ENCODE measurements around the gene PRSS22.

Gene PRSS22

DNA sequence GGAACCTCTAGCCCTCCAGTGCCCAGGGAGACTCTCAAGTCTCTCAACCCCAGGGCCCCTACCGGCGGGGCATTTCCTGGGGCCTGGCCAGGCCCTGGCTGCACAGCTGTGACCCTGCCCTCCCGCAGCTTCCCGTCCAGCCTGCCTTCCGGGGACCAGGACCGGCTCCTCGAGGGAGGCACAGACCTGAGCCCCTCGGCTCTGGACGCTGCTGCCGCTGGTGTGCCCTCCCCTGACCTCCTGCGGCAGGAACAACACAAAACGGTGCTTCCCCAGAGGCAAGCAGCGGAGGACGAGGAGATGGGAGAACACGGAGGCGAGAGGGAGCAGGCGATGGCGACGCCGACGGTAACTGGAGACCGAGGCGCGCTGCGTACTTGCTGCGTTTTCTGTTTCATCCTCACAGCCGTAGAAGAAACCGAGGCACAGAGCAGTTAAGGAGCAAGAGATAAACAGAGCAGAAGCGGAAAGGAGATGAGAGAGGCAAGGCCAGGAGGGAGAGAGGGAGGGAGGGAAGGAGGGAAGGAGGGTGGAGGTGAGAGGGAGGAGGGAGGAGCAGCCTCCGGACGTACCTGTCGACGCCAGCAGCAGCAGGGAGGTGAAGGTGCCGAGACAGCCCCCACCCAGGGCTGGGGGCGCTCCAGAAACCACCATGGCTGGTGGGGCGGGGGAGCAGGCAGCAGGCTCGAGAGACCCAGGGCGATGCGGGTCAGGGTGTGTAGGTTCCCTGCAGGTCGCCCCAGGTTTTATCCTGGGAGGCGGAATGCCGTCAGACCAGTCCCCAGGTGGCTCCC is at the start of gene PRSS22:
Gene PRSS22 (minus strand): TSS at position 720 of the 794 bp plus-strand sequence. CDS start 66 bp downstream, at position 654.
- peak in 1 of 2 experiments; percentile 12 for DNase-seq

GRCh38 chr16:2907084-2907753 is 49.2 kb upstream of the PRSS22 start:
- peak; percentile 19 to 35 for DNase-seq

GRCh38 chr16:2905988-2906387 is 48.0 kb upstream of the PRSS22 start:
- no peak for DNase-seq

- DNase-seq = peak; percentile 99 to 100
These were observed 47.4 kb upstream of the PRSS22 start for GRCh38 chr16:2905241-2905987.

DNA sequence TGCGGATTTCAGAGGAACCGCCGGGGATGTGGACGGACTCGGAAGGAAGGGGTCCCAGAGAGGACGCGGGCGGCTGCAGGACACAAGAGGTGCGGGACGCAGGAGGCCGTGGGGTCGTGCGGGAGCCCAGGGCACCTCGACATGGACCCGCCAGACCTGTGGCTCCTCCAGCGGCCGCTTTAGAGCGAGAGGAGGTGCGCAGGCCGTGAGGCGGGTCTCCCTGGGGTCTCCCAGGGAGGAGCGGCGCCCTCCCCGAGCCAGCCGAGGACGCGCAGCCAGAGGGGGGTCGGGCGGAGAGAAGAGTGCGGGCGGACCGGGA is 46.9 kb upstream of the PRSS22 start:
- DNase-seq = no peak

GRCh38 chr16:2904100-2904921 is 46.3 kb upstream of the PRSS22 start:
- DNase-seq = peak; percentile 78 to 79

DNA sequence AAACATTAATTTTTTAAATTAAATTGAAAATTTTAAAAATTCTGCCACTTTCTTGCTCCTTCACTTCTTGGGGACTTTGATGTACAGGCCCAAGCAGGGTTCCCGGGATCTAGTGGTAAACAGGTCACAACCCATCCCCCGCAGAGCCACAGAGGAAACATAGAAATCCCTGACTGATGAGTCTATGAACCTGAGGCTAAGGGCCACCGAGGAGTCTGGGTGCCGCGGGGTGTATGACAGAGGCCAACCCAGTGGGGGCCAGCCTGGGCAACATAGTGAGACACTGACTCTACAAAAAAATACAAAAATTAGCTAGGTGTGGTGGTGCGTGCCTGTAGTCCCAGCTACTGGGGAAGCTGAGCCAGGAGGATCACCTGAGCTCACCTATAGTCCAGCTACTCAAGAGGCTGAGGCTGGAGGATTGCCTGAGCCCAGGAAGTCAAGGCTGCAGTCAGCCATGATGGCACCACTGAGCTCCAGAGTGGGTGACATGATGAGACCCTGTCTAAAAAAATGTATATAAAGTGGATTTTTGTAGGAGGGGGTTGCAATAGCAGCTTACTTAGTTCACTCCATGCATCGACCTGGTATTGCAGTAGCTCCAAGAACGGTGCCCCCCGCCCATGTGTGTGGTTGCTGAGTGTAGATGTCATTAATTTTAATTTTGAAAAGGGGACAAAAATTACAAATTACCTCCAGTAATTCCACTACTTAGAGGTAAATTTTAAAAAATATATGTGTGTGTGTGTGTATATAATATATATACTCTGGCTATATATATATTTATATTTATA is 44.6 kb upstream of the PRSS22 start:
- no peak for DNase-seq

DNA sequence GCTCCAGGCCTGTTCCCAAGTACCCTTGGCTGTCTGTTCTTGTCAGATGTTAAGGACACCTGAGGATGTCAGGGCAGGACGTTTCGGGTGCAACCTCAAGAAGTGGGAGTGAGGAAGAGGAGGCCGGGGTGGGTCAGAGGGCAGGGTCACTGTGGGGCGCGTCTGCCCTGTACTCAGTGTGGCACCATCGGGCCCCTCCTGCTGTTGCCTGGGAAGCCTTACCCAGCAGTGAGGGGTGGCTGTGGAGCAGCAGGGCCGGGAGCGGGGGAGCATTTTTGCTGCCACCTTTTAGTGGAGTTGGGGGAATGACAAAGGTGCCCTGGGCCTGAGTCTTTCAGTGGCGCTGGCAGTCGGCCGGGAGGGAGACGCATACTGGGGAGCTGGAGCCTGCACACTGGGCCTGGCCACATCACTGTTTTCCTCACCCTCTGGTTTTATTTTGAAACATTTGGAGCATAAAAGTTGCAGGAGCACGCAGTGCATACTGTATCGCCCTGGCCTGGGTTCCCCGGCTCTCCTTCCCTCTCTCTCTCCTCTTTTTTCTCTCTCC is 42.6 kb upstream of the PRSS22 start:
- DNase-seq = no peak

GRCh38 chr16:2899564-2900072 is 41.6 kb upstream of the PRSS22 start:
- DNase-seq = no peak

DNA sequence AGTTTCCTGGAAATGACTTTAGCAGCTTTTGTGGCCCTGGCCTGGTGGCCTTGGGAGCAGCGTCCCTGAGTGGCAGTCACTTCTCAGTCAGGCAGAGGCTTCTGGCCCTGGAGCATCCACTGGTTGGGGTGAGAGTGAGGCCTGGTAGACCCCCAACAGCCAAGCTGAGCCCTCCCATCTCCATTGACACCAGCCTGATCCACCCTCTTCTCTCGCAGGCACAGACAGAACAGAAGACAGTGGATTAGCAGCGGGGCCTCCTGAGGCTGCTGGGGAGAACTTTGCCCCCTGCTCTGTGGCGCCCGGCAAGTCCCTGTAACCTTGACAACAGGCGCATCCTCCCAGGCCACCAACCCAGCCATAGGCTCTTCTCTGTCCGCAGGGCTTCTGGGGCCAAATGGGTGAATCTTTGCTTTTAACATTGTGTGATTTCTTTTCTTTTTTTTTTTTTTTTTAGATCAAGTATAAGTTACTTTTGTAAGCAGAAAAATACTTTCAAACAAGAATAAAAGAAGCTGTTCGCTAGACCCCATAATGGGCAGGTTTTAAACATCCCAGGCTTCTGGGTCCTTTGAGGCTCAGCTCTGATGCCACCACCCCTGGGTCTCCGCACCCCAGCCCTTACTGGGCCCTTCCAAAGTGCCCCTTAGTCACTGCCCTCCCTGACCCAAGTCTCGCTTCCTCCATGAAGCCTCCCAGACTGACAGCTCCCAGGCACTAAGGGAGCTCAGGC is 41.0 kb upstream of the PRSS22 start:
- DNase-seq = no peak

- DNase-seq = no peak
These were observed 39.1 kb upstream of the PRSS22 start for GRCh38 chr16:2897110-2897509.

DNA sequence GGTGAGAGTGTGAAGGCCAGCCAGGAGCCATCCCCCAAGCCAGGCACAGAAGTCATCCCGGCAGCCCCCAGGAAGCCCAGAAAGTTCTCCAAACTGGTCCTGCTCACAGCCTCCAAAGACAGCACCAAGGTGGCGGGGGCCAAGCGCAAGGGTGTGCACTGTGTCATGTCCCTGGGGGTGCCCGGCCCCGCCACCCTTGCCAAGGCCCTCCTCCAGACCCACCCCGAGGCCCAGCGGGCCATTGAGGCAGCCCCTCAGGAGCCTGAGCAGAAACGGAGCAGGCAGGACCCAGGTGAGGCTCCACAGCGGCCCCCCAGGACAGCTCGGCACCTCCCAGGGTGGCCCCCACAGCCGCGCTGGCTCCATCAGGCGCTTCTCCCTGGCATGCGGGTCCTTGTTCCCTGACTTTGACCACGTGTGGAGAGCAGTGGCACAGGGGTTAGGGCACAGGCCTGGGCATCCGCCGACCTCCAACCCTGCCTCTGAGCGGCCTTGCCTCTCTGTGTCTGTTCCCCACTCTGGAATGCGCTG is 38.6 kb upstream of the PRSS22 start:
- no peak for DNase-seq

DNA sequence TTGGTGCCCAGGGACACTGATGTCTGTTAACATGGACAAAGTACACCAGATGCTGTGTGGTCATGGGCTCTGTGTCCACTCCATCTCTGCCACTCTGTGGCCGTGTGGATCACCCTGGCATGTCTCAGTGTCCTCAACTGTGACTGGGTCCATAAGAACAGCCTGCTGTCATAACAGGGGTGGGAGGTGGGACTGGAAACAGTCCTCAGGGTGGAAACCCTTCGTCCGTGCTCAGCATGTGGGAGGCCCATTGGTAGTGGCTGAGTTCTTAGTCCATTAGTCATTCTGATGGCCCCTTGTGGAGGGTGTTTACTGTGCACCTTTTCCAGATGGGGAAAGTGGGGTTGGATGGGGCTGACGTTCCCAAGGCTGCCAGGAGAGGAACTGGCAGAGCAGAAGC is 37.8 kb upstream of the PRSS22 start:
- DNase-seq = no peak

DNA sequence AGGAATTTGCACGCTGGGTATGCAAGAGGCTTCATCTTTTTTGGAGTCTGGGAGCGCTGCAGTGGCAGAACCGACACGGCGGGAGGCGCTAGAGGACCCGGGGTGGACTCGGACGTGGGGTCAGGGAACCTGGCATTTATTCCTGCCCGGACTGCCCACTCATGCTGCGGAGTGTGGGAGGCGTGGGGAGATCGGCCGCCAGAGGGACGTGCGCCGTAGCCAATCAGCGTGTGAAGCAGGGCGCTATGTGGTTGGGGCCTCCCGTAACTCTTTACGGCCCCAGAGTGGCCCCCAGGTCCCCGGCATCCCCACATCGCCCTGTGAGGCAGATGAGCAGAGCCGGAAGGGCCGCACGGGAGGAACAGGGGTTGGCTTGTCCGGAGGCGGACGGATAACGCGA is 36.3 kb upstream of the PRSS22 start:
- no peak for DNase-seq

- peak in 1 of 2 experiments; percentile 10 for DNase-seq
These were observed 26.1 kb upstream of the PRSS22 start for GRCh38 chr16:2884041-2884451.

DNA sequence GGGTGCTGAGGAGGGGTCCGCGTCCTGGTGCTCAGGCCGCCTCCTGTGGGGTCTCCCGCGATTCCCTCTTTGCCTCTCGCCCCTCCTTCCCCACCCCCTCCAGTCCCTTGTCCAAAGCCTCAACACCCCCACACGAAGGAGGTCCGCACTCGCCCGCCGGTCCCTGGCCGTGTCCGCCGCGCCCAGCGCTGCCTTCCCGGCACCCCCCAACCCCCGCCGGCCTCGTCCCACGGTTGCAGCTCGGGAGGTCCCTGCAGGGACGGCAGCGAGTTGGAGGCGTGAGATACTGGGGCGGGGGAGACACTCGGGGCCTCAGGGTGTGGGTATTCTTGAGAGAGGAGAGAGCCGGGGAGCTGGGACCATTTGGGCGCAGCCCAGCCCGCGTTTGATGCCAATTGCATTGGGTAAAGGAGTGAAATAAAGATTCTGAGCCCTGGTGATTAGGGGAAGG is 25.5 kb upstream of the PRSS22 start:
- no peak for DNase-seq

- DNase-seq = peak; percentile 98
These were observed 24.9 kb upstream of the PRSS22 start, which contains the start of gene FLYWCH2 for GRCh38 chr16:2882650-2883457. FLYWCH2 (plus strand) TSS chr16:2883215; CDS start chr16:2896450, 13,235 bp downstream.

DNA sequence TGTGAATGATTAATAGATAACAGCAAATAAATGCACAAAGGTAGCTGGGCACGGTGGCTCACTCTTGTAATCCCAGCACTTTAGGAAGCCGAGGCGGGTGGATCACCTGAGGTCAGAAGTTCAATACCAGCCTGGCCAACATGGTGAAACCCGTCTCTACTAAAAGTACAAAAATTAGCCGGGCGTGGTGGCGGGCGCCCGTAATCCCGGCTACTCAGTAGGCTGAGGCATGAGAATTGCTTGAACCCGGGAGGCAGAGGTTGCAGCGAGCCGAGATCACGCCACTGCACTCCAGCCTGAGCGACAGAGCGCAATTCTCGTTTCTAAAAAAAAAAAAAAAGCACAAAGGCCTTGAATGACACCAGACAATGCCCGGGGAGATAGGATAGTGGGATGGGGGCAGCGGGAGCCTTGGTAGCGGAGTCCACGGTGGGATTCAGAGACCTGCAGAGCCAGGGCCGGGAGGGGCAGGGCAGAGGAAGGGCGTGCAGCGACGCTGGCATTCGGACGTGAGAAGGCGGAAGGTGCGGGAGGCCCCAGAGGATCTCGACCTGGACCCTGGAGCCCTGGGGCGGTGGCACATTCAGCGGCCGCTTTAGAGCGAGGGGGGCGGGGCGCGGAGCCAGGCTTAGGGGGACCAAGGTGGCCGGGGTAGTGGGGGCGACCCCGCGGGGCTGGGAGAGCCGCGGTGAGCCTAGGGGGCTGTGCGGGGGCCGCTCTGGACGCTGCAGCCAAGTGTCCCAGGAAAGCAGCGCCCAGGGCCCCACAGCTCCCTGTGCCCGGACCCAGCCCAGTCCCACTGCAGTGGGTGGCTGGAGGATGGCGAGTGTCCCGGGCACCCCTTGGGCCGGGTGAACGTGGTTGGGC is 24.0 kb upstream of the PRSS22 start:
- peak in 1 of 2 experiments; percentile 11 for DNase-seq

All from NCI-H2081 (cell line).